A673 (cell line): ENCODE results near the gene RFTN1. TPM values are rescaled to one million over a fixed set of nuclear protein-coding genes. Genes with fewer than 3 reads are reported as not detected.

Experiments
- BruUV-seq: library from RNA; stranded (reverse); fragments of 400-500 nt; replicated peaks from 2 replicates; lab custom pipeline; 2021; lab: Mats Ljungman, UMichigan
- CTCF ChIA-PET: fragments of 300-600 bp; sonication (Branson Sonifier 250); formaldehyde crosslinking; loops from one replicate; lab custom pipeline; 2022; ENCODE audit warnings: antibody characterized with exemption; lab: Charles Lee
- POLR2A ChIA-PET: fragments of 300-600 bp; sonication (Branson Sonifier 250); formaldehyde crosslinking; loops from one replicate; lab custom pipeline; 2022; ENCODE audit warnings: antibody characterized with exemption; ENCODE audit not compliant: low non-redundant PET; lab: Charles Lee
- DNase-seq: peaks from one replicate; pipeline ENCODE4 v3.0.0-alpha.2; 2015; ENCODE audit warnings: low spot score
- H3K27ac ChIP-seq: fragments of 200-600 bp; sonication (generic); 2 replicates; pipeline ENCODE4 v1.5.1; 2016; ENCODE audit warnings: mixed run types, low read depth, mild to moderate bottlenecking, mixed read lengths, antibody characterized with exemption, low read length; ENCODE audit not compliant: poor library complexity, severe bottlenecking
- H3K27me3 ChIP-seq: fragments of 200-600 bp; sonication (generic); replicated peaks from 2 replicates; pipeline ENCODE4 v1.6.1; 2017; ENCODE audit warnings: mixed run types, low read depth, mild to moderate bottlenecking, mixed read lengths, antibody characterized with exemption, low read length; ENCODE audit not compliant: insufficient read depth, poor library complexity
- H3K36me3 ChIP-seq: fragments of 200-600 bp; sonication (generic); 2 replicates; pipeline ENCODE4 v1.6.1; 2016; ENCODE audit warnings: mixed run types, mild to moderate bottlenecking, mixed read lengths, antibody characterized with exemption, low read length; ENCODE audit not compliant: insufficient read depth, poor library complexity, severe bottlenecking
- H3K4me1 ChIP-seq: fragments of 200-600 bp; sonication (generic); 2 replicates; pipeline ENCODE4 v1.6.1; 2017; ENCODE audit warnings: mixed run types, mild to moderate bottlenecking, mixed read lengths, antibody characterized with exemption, low read length; ENCODE audit not compliant: insufficient read depth, poor library complexity, severe bottlenecking
- H3K4me3 ChIP-seq: fragments of 200-600 bp; sonication (generic); 2 replicates; pipeline ENCODE4 v1.5.1; 2016; ENCODE audit warnings: low read depth, mixed run types, mild to moderate bottlenecking, mixed read lengths, low read length; ENCODE audit not compliant: poor library complexity, severe bottlenecking
- H3K9me3 ChIP-seq: fragments of 200-600 bp; sonication (generic); 2 replicates; pipeline ENCODE4 v1.6.1; 2016; ENCODE audit warnings: mixed run types, low read depth, mild to moderate bottlenecking, mixed read lengths, antibody characterized with exemption, low read length; ENCODE audit not compliant: poor library complexity, severe bottlenecking
- CTCF ChIP-seq: fragments of 300-800, 200-600 bp; sonication (generic); conservative IDR thresholded peaks from 2 replicates; pipeline ENCODE4 v1.5.1; 2017; ENCODE audit warnings: low read depth, mild to moderate bottlenecking, antibody characterized with exemption, low read length, moderate library complexity, mixed read lengths
- EZH2 ChIP-seq: fragments of 200-600 bp; sonication (generic); IDR thresholded peaks from 2 replicates; pipeline ENCODE4 v1.6.1; 2017; ENCODE audit warnings: borderline replicate concordance, low read depth, mild to moderate bottlenecking, mixed read lengths, antibody characterized with exemption, low read length; ENCODE audit not compliant: poor library complexity, severe bottlenecking
- intact Hi-C: fragments of 100-400 bp; cut with micrococcal nuclease; formaldehyde crosslinking; loops from one replicate; pipeline ENCODE4 v1.10.0; 2022; ENCODE audit not compliant: unreplicated experiment
- total RNA-seq: library from RNA; stranded (reverse); gene quantifications from 2 replicates; pipeline ENCODE4 v1.2.3, GENCODE V29; 2021

The RFTN1 gene
- total RNA-seq, 1 experiment from 2014 or later, result 0.60 TPM

- BruUV-seq, result no TSS peak
- Histone ChIP-seq H3K27me3 (peaks cover 18% of the 10 kb centered on the region), H3K36me3 (no peaks in the 10 kb centered on the region), H3K9me3 (peaks cover 6% of the 10 kb centered on the region), H3K4me3 (no peak overlapping the region), H3K4me1 (peaks cover 8% of the 10 kb centered on the region), H3K27ac (no peak overlapping the region)
- intact Hi-C loops, result no loop called here
- POLR2A ChIA-PET, result no interaction called here
- DNase-seq, result no peak
- CTCF ChIA-PET, result no interaction called here
- TF ChIP-seq EZH2, result no peak
- no peak for TF ChIP-seq CTCF
Measured at GRCh38 chr3:16520970-16521881, 7.7 kb upstream of the RFTN1 start.

- no peak for DNase-seq
- Histone ChIP-seq H3K36me3 (no peaks in the 10 kb centered on the region), H3K27me3 (peaks cover 19% of the 10 kb centered on the region), H3K9me3 (peaks cover 6% of the 10 kb centered on the region), H3K4me3 (no peak overlapping the region), H3K27ac (no peak overlapping the region), H3K4me1 (peaks cover 13% of the 10 kb centered on the region)
- CTCF ChIA-PET, result no interaction called here
- POLR2A ChIA-PET, result no interaction called here
- intact Hi-C loops, result no loop called here
- no TSS peak for BruUV-seq
- TF ChIP-seq EZH2 (no peak), CTCF (no peak)
Measured at GRCh38 chr3:16520241-16520969, 6.9 kb upstream of the RFTN1 start.

- ChIA-PET POLR2A (no interaction called here), CTCF (interaction anchor here (0.9 to 1.4 kb wide), 2 partner anchors 10 to 227 kb away, joined by 3 to 5 read pairs; no protein-coding TSS in a partner anchor)
- Histone ChIP-seq H3K27ac (no peak overlapping the region), H3K4me1 (peaks cover 13% of the 10 kb centered on the region), H3K4me3 (no peak overlapping the region), H3K36me3 (no peaks in the 10 kb centered on the region), H3K27me3 (peaks cover 53% of the 10 kb centered on the region), H3K9me3 (no peaks in the 10 kb centered on the region)
- peak; percentile 39 for DNase-seq
- TF ChIP-seq EZH2 (no peak), CTCF (peak; percentile 54)
- no TSS peak for BruUV-seq
- intact Hi-C loops, result no loop called here
Measured at GRCh38 chr3:16516695-16517481, 3.4 kb upstream of the RFTN1 start.
